Activated effector memory CD4-positive, alpha-beta T cell treated with Interleukin-2 at 50 U/mL for 16 hours (primary cell): ENCODE measurements around the gene WNT9B.

Experiments
- DNase-seq: peaks from one replicate; pipeline ENCODE4 v3.0.0-alpha.2; 2020

The WNT9B gene

GRCh38 chr17:46884552-46884951 is 33.2 kb downstream of the WNT9B start:
- no peak for DNase-seq

- DNase-seq = no peak
Observed at GRCh38 chr17:46885415-46886309, 34.3 kb downstream of the WNT9B start.

GRCh38 chr17:46886310-46886663 is 34.9 kb downstream of the WNT9B start:
- no peak for DNase-seq

- DNase-seq = no peak
Observed at GRCh38 chr17:46887717-46888116, 36.3 kb downstream of the WNT9B start.

GRCh38 chr17:46888727-46889126 is 37.3 kb downstream of the WNT9B start:
- DNase-seq = no peak

GRCh38 chr17:46889519-46889918 is 38.1 kb downstream of the WNT9B start:
- no peak for DNase-seq

GRCh38 chr17:46889992-46890564 is 38.7 kb downstream of the WNT9B start:
- no peak for DNase-seq

- no peak for DNase-seq
Observed at GRCh38 chr17:46890638-46891037, 39.3 kb downstream of the WNT9B start.

- DNase-seq = no peak
Observed at GRCh38 chr17:46892192-46892703, 40.9 kb downstream of the WNT9B start.

GRCh38 chr17:46894024-46894423 is 42.6 kb downstream of the WNT9B start:
- DNase-seq = no peak

GRCh38 chr17:46894476-46895151 is 43.2 kb downstream of the WNT9B start:
- no peak for DNase-seq

GRCh38 chr17:46895171-46895570 is 43.8 kb downstream of the WNT9B start:
- DNase-seq = no peak

GRCh38 chr17:46896991-46897390 is 45.6 kb downstream of the WNT9B start:
- DNase-seq = no peak

GRCh38 chr17:46898364-46898763 is 47.0 kb downstream of the WNT9B start:
- DNase-seq = no peak

- no peak for DNase-seq
Observed at GRCh38 chr17:46898860-46899259, 47.5 kb downstream of the WNT9B start.

GRCh38 chr17:46901291-46901690 is 49.9 kb downstream of the WNT9B start:
- DNase-seq = no peak

GRCh38 chr17:46903762-46904672 is 52.6 kb downstream of the WNT9B start:
- DNase-seq = no peak

- DNase-seq = no peak
Observed at GRCh38 chr17:46908068-46908737, 56.8 kb downstream of the WNT9B start.

GRCh38 chr17:46910179-46910927 is 59.0 kb downstream of the WNT9B start:
- DNase-seq = no peak

GRCh38 chr17:46911311-46911710 is 59.9 kb downstream of the WNT9B start:
- DNase-seq = no peak

GRCh38 chr17:46915596-46915995 is 64.2 kb downstream of the WNT9B start:
- DNase-seq = no peak
